CD14-positive monocyte (primary cell): ENCODE measurements around the gene PKP2. TPM values are rescaled to one million over a fixed set of nuclear protein-coding genes. Genes with fewer than 3 reads are reported as not detected.

Experiments
- DNase-seq, 3 donors: peaks; one replicate each; pipeline ENCODE4 v3.0.0-alpha.2; 2011 to 2022
- H2AFZ ChIP-seq: 2 replicates; pipeline ENCODE4 v1.6.0; 2012; ENCODE audit warnings: mild to moderate bottlenecking, low read depth, low read length, inconsistent platforms; ENCODE audit not compliant: insufficient read depth, poor library complexity, severe bottlenecking
- H3K27ac ChIP-seq, 2 donors: 1 replicate in 1 of 2; 2 replicates in 1 of 2; pipeline ENCODE4 v1.5.1; 2012 to 2013; ENCODE audit warnings: low read length in 2 of 2, control low read depth in 1 of 2, inconsistent platforms in 1 of 2, low read depth in 1 of 2, mild to moderate bottlenecking in 1 of 2
- H3K27me3 ChIP-seq, 2 donors: one replicate each; pipeline versions ENCODE4 v1.6.0 to v1.6.1; 2011 to 2013; ENCODE audit warnings: low read length in 2 of 2; ENCODE audit not compliant: control insufficient read depth in 2 of 2, insufficient read depth in 2 of 2
- H3K36me3 ChIP-seq, 2 donors: replicated peaks in 1 of 2; 1 replicate in 1 of 2; 2 replicates in 1 of 2; pipeline versions ENCODE4 v1.5.1 to v1.6.1; 2012 to 2013; ENCODE audit warnings: low read length in 2 of 2, control low read depth in 1 of 2, inconsistent platforms in 1 of 2, mild to moderate bottlenecking in 1 of 2; ENCODE audit not compliant: insufficient read depth in 2 of 2, control insufficient read depth in 1 of 2
- H3K4me1 ChIP-seq, 2 donors: 1 replicate in 1 of 2; 2 replicates in 1 of 2; pipeline versions ENCODE4 v1.5.1 to v1.6.1; 2012 to 2013; ENCODE audit warnings: low read length in 2 of 2, control low read depth in 1 of 2, inconsistent platforms in 1 of 2, mild to moderate bottlenecking in 1 of 2, moderate library complexity in 1 of 2; ENCODE audit not compliant: insufficient read depth in 2 of 2, control insufficient read depth in 1 of 2
- H3K4me2 ChIP-seq: replicated peaks from 2 replicates; pipeline ENCODE3; 2012; ENCODE audit warnings: low read length, moderate library complexity, mild to moderate bottlenecking; ENCODE audit not compliant: poor library complexity, severe bottlenecking; ENCODE audit errors: extremely low read depth
- H3K4me3 ChIP-seq, 3 experiments: fragments of 200-600 bp in 1 of 3; sonication (generic) in 1 of 3; replicated peaks in 1 of 3; 1 replicate in 2 of 3; 2 replicates in 1 of 3; pipeline ENCODE4 v1.5.1; 2011 to 2013; ENCODE audit warnings: low read length in 3 of 3, mild to moderate bottlenecking in 3 of 3, control low read depth in 2 of 3, low read depth in 2 of 3, inconsistent platforms in 1 of 3, moderate library complexity in 1 of 3
- H3K79me2 ChIP-seq: 2 replicates; pipeline ENCODE4 v1.6.0; 2012; ENCODE audit warnings: mild to moderate bottlenecking, control low read depth, inconsistent platforms, low read length, moderate library complexity; ENCODE audit not compliant: insufficient read depth
- H3K9ac ChIP-seq: 2 replicates; pipeline ENCODE4 v1.6.0; 2017; ENCODE audit warnings: low read length, mild to moderate bottlenecking; ENCODE audit not compliant: insufficient read depth, poor library complexity, severe bottlenecking
- H3K9me3 ChIP-seq, 2 donors: replicated peaks in 1 of 2; 1 replicate in 1 of 2; 2 replicates in 1 of 2; pipeline versions ENCODE4 v1.5.1 to v1.6.1; 2012 to 2013; ENCODE audit warnings: low read length in 2 of 2, control low read depth in 1 of 2; ENCODE audit not compliant: control insufficient read depth in 1 of 2, insufficient read depth in 1 of 2
- H4K20me1 ChIP-seq: 2 replicates; pipeline ENCODE4 v1.6.0; 2012; ENCODE audit warnings: mild to moderate bottlenecking, low read length, control low read depth, moderate library complexity; ENCODE audit not compliant: insufficient read depth
- H3K27ac Mint-ChIP-seq, 7 donors: one replicate each; pipeline ENCODE4 v1.8.0; 2020; ENCODE audit warnings: mild to moderate bottlenecking in 7 of 7, mixed read lengths in 7 of 7, moderate library complexity in 6 of 7, inconsistent platforms in 2 of 7
- H3K27me3 Mint-ChIP-seq, 3 donors: one replicate each; pipeline ENCODE4 v1.8.0; 2021 to 2022; ENCODE audit warnings: low read depth in 3 of 3, mild to moderate bottlenecking in 3 of 3, mixed read lengths in 3 of 3, moderate library complexity in 3 of 3, inconsistent platforms in 1 of 3
- H3K36me3 Mint-ChIP-seq, 2 donors: one replicate each; pipeline ENCODE4 v1.8.0; 2020; ENCODE audit warnings: mixed read lengths in 2 of 2, inconsistent platforms in 1 of 2, mild to moderate bottlenecking in 1 of 2
- H3K4me1 Mint-ChIP-seq: one replicate; pipeline ENCODE4 v1.8.0; 2020; ENCODE audit warnings: mild to moderate bottlenecking, mixed read lengths
- H3K4me3 Mint-ChIP-seq, 2 donors: one replicate each; pipeline ENCODE4 v1.8.0; 2020; ENCODE audit warnings: mild to moderate bottlenecking in 2 of 2, mixed read lengths in 2 of 2, moderate library complexity in 1 of 2
- H3K9me3 Mint-ChIP-seq, 7 donors: one replicate each; pipeline ENCODE4 v1.8.0; 2020 to 2022; ENCODE audit warnings: mixed read lengths in 7 of 7, mild to moderate bottlenecking in 6 of 7, moderate library complexity in 6 of 7, inconsistent platforms in 2 of 7
- WGBS: methylation state at CpG from one replicate; pipeline ENCODE4 v1.1.5; 2013; ENCODE audit warnings: missing lambda C conversion rate; ENCODE audit not compliant: insufficient coverage; 5-methylcytosine and 5-hydroxymethylcytosine counted together
- intact Hi-C, 2 donors: fragments of 100-400 bp; cut with micrococcal nuclease; formaldehyde crosslinking; loops; one replicate each; pipeline versions ENCODE4 v1.15.0 to v1.15.1; 2023
- polyA plus RNA-seq, 3 donors: library from polyadenylated mRNA; depleted of rRNA in 1 of 3; unstranded in 2 of 3; stranded (reverse) in 1 of 3; fragments of 300-500 nt in 2 of 3; fragments of >200 nt in 1 of 3; fragmentation: Illumina TruSeq in 2 of 3; gene quantifications; 1 replicate in 2 of 3; 2 replicates in 1 of 3; pipeline ENCODE4 v1.2.3, GENCODE V29; 2012 to 2021
- TF ChIP-seq, protein P1 (sequence below): fragments of 200-600 bp; IDR thresholded peaks from one replicate; pipeline ENCODE4 v1.8.0; 2022; ENCODE audit warnings: antibody characterized with exemption, mild to moderate bottlenecking

Gene PKP2
- polyA plus RNA-seq, 3 donors = 0.95 to 3.1 (median 2.9) TPM

DNA sequence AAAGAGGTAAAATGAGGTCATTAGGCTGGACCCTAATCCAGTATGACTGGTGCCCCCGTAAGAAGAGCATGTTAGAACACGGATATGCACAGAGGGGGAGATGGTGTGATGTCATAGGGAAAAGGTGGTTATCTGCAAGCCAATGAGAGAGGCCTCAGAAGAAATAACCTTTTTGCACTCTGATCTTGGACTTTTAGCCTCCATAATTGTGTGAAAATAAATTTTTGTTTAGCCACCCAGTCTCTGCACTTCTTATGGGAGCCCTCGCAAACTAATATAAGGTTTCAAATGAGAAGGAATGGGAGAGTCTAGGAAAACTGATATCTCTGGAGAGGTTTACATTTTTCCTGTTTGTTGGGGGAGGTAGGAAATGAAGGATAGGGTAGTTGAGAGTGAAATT lies 43.2 kb upstream of the PKP2 start:
- Mint-ChIP-seq H3K36me3 (no peaks in the 10 kb centered on the region), H3K9me3 (peaks cover 0 to 3% (median 0%) of the 10 kb centered on the region in 7 donors), H3K27me3 (peaks cover 0 to 15% (median 2%) of the 10 kb centered on the region in 3 donors), H3K27ac (no peak overlapping the region), H3K4me3 (no peak overlapping the region), H3K4me1 (no peaks in the 10 kb centered on the region)
- Histone ChIP-seq H3K4me3 (no peak overlapping the region), H3K36me3 (no peaks in the 10 kb centered on the region), H3K79me2 (no peaks in the 10 kb centered on the region), H3K4me1 (no peaks in the 10 kb centered on the region), H3K4me2 (no peak overlapping the region), H3K9me3 (no peaks in the 10 kb centered on the region), H3K9ac (no peak overlapping the region), H3K27ac (no peak overlapping the region), H4K20me1 (no peaks in the 10 kb centered on the region), H3K27me3 (no peaks in the 10 kb centered on the region), H2AFZ (no peak overlapping the region)
- TF ChIP-seq, protein P1, sequence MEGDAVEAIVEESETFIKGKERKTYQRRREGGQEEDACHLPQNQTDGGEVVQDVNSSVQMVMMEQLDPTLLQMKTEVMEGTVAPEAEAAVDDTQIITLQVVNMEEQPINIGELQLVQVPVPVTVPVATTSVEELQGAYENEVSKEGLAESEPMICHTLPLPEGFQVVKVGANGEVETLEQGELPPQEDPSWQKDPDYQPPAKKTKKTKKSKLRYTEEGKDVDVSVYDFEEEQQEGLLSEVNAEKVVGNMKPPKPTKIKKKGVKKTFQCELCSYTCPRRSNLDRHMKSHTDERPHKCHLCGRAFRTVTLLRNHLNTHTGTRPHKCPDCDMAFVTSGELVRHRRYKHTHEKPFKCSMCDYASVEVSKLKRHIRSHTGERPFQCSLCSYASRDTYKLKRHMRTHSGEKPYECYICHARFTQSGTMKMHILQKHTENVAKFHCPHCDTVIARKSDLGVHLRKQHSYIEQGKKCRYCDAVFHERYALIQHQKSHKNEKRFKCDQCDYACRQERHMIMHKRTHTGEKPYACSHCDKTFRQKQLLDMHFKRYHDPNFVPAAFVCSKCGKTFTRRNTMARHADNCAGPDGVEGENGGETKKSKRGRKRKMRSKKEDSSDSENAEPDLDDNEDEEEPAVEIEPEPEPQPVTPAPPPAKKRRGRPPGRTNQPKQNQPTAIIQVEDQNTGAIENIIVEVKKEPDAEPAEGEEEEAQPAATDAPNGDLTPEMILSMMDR = no peak
- intact Hi-C loops = no loop called here
- DNase-seq = no peak
- WGBS = 71% methylated on average over 2 of the region's 3 CpGs

DNA sequence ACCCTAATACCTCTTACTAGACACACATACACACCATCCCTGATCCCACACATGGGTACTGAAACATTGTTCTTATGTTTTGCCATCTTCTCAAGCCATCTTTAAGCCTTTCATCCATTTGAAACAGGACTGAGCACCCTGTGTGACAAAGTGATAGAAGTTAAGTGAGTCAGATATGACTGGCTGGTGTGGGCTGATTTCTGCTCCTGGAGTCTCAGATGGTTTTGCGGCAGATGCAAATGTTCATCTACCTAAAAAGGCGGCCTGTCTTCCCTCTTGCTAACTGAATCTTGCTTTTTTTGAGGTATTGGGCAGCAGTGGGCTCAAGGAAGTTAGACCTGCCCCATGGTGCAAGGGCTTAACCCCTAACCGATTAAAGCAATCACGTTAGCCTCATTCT lies 30.4 kb upstream of the PKP2 start:
- H3K4me1 ChIP-seq = no peaks in the 10 kb centered on the region
- no peaks in the 10 kb centered on the region for H3K9me3 ChIP-seq
- Mint-ChIP-seq H3K4me3 (no peak overlapping the region), H3K4me1 (no peaks in the 10 kb centered on the region), H3K36me3 (peaks cover 0 to 3% of the 10 kb centered on the region in 2 donors), H3K27ac (no peak overlapping the region), H3K27me3 (peaks cover 7 to 18% (median 9%) of the 10 kb centered on the region in 3 donors), H3K9me3 (peaks cover 0 to 7% (median under 1%) of the 10 kb centered on the region in 7 donors)
- intact Hi-C loops = loop anchor here in 1 of 2 donors (10.0 kb wide), 1 partner anchor 698 kb away; no protein-coding TSS in a partner anchor
- TF ChIP-seq, protein P1 = no peak
- no peak overlapping the region for H2AFZ ChIP-seq
- H3K36me3 ChIP-seq = no peaks in the 10 kb centered on the region
- H3K79me2 ChIP-seq = no peaks in the 10 kb centered on the region
- H4K20me1 ChIP-seq = no peaks in the 10 kb centered on the region
- DNase-seq = no peak
- H3K4me2 ChIP-seq = no peak overlapping the region
- no peak overlapping the region for H3K9ac ChIP-seq
- H3K27ac ChIP-seq = no peak overlapping the region
- 100% methylated on average over 2 of the region's 4 CpGs for WGBS
- H3K27me3 ChIP-seq = no peaks in the 10 kb centered on the region
- no peak overlapping the region for H3K4me3 ChIP-seq
